ENCODE results near the gene PMP22.
"Not testable (repeated sequence)": the region's sequence is repeated elsewhere in the genome, so short reads cannot be mapped to it uniquely, and the experiment has no call there.

Gene PMP22

GRCh38 chr17:15255713-15256454 lies 9.2 kb downstream of the PMP22 start:
- no peak for DNase-seq (ENCODE audit: low read depth in 2 of 2)

- DNase-seq (ENCODE audit: low read depth in 2 of 2): no peak
Measured at GRCh38 chr17:15250135-15250860, 14.8 kb downstream of the PMP22 start.

GRCh38 chr17:15249487-15249886 lies 15.6 kb downstream of the PMP22 start:
- no peak for DNase-seq (ENCODE audit: low read depth in 2 of 2)

GRCh38 chr17:15247891-15248529 lies 17.1 kb downstream of the PMP22 start:
- no peak for DNase-seq (ENCODE audit: low read depth in 2 of 2)

- DNase-seq (ENCODE audit: low read depth in 2 of 2): no peak
Measured at GRCh38 chr17:15245054-15245453, 20.1 kb downstream of the PMP22 start.

- no peak for DNase-seq (ENCODE audit: low read depth in 2 of 2)
Measured at GRCh38 chr17:15240644-15241043, 24.5 kb downstream of the PMP22 start.

- no peak for DNase-seq (ENCODE audit: low read depth in 2 of 2)
Measured at GRCh38 chr17:15239491-15239890, 25.6 kb downstream of the PMP22 start.

GRCh38 chr17:15238676-15239422 lies 26.3 kb downstream of the PMP22 start:
- DNase-seq (ENCODE audit: low read depth in 2 of 2): no peak

GRCh38 chr17:15238057-15238456 lies 27.1 kb downstream of the PMP22 start:
- no peak for DNase-seq (ENCODE audit: low read depth in 2 of 2)

GRCh38 chr17:15237106-15237425 lies 28.1 kb downstream of the PMP22 start:
- DNase-seq (ENCODE audit: low read depth in 2 of 2): no peak

- no peak for DNase-seq (ENCODE audit: low read depth in 2 of 2)
Measured at GRCh38 chr17:15236281-15237105, 28.6 kb downstream of the PMP22 start.

GRCh38 chr17:15233971-15234370 lies 31.2 kb downstream of the PMP22 start:
- no peak for DNase-seq (ENCODE audit: low read depth in 2 of 2)

GRCh38 chr17:15233022-15233805 lies 31.9 kb downstream of the PMP22 start:
- no peak for DNase-seq (ENCODE audit: low read depth in 2 of 2)

- DNase-seq (ENCODE audit: low read depth in 2 of 2): no peak
Measured at GRCh38 chr17:15232517-15232915, 32.6 kb downstream of the PMP22 start.

GRCh38 chr17:15231851-15232516 lies 33.1 kb downstream of the PMP22 start:
- no peak for DNase-seq (ENCODE audit: low read depth in 2 of 2)

GRCh38 chr17:15230866-15231265 lies 34.3 kb downstream of the PMP22 start:
- DNase-seq (ENCODE audit: low read depth in 2 of 2): no peak

- DNase-seq (ENCODE audit: low read depth in 2 of 2): not testable (repeated sequence)
Measured at GRCh38 chr17:15221827-15222226, 43.3 kb downstream of the PMP22 start.

- no peak for DNase-seq (ENCODE audit: low read depth in 2 of 2)
Measured at GRCh38 chr17:15220785-15221184, 44.3 kb downstream of the PMP22 start.

- no peak for DNase-seq (ENCODE audit: low read depth in 2 of 2)
Measured at GRCh38 chr17:15216481-15216880, 48.6 kb downstream of the PMP22 start.
